HepG2 (cell line): ENCODE results near the gene TBC1D10A.

Experiments
- EP300 ChIP-seq, 3 experiments: sonication (generic) in 1 of 3; formaldehyde crosslinking in 1 of 3; IDR thresholded peaks; 2 replicates each; pipeline versions ENCODE4 v1.5.1 to v1.6.1; 2011 to 2020; ENCODE audit warnings: low read depth in 2 of 3, low read length in 2 of 3, borderline replicate concordance in 1 of 3, improper control_type of control experiment in 1 of 3, mild to moderate bottlenecking in 1 of 3, missing genetic modification reagents in 1 of 3, moderate library complexity in 1 of 3
- MTA3 ChIP-seq: sonication (generic); formaldehyde crosslinking; IDR thresholded peaks from 2 replicates; pipeline ENCODE4 v1.4.0; 2020; ENCODE audit warnings: missing genetic modification reagents
- POLR2AphosphoS5 ChIP-seq: IDR thresholded peaks from 2 replicates; pipeline ENCODE4 v1.6.1; 2012; ENCODE audit warnings: low read depth, low read length
- RFX1 ChIP-seq: fragments of 450-650 bp; IDR thresholded peaks from 2 replicates; pipeline ENCODE4 v1.6.1; 2017
- ZNF552 ChIP-seq: sonication (generic); formaldehyde crosslinking; IDR thresholded peaks from 2 replicates; pipeline ENCODE4 v1.9.0; 2022; ENCODE audit warnings: missing genetic modification reagents, mild to moderate bottlenecking, borderline replicate concordance
- TF ChIP-seq, protein P1 (sequence below): sonication (generic); formaldehyde crosslinking; IDR thresholded peaks from 2 replicates; pipeline ENCODE4 v1.4.0; 2020; ENCODE audit warnings: missing genetic modification reagents, borderline replicate concordance
- TF ChIP-seq, protein P2 (sequence below): IDR thresholded peaks from 2 replicates; pipeline ENCODE4 v1.6.1; 2016; ENCODE audit warnings: mild to moderate bottlenecking
- TF ChIP-seq, protein P3 (sequence below): sonication (generic); formaldehyde crosslinking; IDR thresholded peaks from 2 replicates; pipeline ENCODE4 v1.4.0; 2020; ENCODE audit warnings: missing genetic modification reagents
- TF ChIP-seq, protein P4 (sequence below): sonication (generic); formaldehyde crosslinking; IDR thresholded peaks from 2 replicates; pipeline ENCODE4 v1.8.0; 2022; ENCODE audit warnings: missing genetic modification reagents, mild to moderate bottlenecking, moderate library complexity, borderline replicate concordance

DNA sequence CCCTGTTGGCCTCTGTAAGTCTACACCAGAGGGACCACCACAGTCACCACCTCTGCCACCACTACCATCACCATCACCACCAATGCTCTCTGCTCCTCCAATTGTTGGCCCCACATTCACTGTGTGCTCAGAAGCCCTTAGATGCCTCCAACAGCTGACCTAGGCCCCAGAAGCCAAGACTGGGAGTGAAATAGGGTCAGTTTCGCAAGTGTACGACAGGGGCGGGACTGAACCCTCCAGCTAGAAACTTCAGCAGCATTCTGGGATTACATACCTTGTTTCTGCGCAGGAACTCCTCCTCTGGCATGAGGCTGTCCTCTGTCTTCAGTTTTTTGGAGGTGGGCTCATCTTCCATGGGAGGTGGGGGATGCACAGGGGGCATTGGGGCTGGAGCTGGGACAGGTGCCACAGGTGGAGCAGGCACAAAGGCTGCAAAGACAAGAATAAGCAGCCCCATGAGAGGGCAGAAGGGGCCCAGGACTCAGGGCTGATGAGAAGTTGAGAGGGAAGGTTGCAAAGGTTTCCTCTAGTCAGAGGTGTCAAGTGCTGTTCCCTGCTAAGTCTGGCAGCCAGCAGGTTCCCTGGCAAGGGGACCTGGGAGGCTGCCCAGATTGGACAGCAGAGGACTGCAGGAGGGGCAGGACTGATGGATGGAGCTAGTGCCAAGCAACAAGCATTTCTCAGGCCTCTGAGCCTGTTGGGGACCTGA is 10.2 kb upstream of the TBC1D10A start:
- TF ChIP-seq RFX1 (no peak), ZNF552 (CRISPR knock-in tag) (no peak), MTA3 (CRISPR knock-in tag) (no peak), EP300 (IDR thresholded peaks at IDR 0.05; ENCODE audit: low read depth in 2 of 2, low read length in 2 of 2) (no peak), EP300 (CRISPR knock-in tag; IDR thresholded peaks at IDR 0.05; ENCODE audit: borderline replicate concordance) (no peak), POLR2AphosphoS5 (no peak)
- TF ChIP-seq, protein P1, sequence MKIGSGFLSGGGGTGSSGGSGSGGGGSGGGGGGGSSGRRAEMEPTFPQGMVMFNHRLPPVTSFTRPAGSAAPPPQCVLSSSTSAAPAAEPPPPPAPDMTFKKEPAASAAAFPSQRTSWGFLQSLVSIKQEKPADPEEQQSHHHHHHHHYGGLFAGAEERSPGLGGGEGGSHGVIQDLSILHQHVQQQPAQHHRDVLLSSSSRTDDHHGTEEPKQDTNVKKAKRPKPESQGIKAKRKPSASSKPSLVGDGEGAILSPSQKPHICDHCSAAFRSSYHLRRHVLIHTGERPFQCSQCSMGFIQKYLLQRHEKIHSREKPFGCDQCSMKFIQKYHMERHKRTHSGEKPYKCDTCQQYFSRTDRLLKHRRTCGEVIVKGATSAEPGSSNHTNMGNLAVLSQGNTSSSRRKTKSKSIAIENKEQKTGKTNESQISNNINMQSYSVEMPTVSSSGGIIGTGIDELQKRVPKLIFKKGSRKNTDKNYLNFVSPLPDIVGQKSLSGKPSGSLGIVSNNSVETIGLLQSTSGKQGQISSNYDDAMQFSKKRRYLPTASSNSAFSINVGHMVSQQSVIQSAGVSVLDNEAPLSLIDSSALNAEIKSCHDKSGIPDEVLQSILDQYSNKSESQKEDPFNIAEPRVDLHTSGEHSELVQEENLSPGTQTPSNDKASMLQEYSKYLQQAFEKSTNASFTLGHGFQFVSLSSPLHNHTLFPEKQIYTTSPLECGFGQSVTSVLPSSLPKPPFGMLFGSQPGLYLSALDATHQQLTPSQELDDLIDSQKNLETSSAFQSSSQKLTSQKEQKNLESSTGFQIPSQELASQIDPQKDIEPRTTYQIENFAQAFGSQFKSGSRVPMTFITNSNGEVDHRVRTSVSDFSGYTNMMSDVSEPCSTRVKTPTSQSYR (CRISPR knock-in tag): no peak
- TF ChIP-seq, protein P2, sequence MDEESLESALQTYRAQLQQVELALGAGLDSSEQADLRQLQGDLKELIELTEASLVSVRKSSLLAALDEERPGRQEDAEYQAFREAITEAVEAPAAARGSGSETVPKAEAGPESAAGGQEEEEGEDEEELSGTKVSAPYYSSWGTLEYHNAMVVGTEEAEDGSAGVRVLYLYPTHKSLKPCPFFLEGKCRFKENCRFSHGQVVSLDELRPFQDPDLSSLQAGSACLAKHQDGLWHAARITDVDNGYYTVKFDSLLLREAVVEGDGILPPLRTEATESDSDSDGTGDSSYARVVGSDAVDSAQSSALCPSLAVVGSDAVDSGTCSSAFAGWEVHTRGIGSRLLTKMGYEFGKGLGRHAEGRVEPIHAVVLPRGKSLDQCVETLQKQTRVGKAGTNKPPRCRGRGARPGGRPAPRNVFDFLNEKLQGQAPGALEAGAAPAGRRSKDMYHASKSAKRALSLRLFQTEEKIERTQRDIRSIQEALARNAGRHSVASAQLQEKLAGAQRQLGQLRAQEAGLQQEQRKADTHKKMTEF (CRISPR knock-in tag): no peak
- TF ChIP-seq, protein P3, sequence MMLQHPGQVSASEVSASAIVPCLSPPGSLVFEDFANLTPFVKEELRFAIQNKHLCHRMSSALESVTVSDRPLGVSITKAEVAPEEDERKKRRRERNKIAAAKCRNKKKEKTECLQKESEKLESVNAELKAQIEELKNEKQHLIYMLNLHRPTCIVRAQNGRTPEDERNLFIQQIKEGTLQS (CRISPR knock-in tag): no peak
- TF ChIP-seq, protein P4, sequence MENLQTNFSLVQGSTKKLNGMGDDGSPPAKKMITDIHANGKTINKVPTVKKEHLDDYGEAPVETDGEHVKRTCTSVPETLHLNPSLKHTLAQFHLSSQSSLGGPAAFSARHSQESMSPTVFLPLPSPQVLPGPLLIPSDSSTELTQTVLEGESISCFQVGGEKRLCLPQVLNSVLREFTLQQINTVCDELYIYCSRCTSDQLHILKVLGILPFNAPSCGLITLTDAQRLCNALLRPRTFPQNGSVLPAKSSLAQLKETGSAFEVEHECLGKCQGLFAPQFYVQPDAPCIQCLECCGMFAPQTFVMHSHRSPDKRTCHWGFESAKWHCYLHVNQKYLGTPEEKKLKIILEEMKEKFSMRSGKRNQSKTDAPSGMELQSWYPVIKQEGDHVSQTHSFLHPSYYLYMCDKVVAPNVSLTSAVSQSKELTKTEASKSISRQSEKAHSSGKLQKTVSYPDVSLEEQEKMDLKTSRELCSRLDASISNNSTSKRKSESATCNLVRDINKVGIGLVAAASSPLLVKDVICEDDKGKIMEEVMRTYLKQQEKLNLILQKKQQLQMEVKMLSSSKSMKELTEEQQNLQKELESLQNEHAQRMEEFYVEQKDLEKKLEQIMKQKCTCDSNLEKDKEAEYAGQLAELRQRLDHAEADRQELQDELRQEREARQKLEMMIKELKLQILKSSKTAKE (CRISPR knock-in tag): no peak
